SK-N-SH treated with all-trans-retinoic acid at 6 μM for 48 hours (cell line): ENCODE data around the gene ACOXL.

ENCODE experiments used
- TCF4 ChIP-seq: fragments of 250-450 bp; sonication (Bioruptor Pico); IDR thresholded peaks from 2 replicates; pipeline ENCODE4 v1.8.0; 2021; ENCODE audit warnings: mild to moderate bottlenecking, moderate library complexity, borderline replicate concordance
- ZFP30 ChIP-seq: fragments of 450-650 bp; formaldehyde crosslinking; IDR thresholded peaks from 2 replicates; pipeline ENCODE4 v1.5.0; 2022; ENCODE audit warnings: mild to moderate bottlenecking, moderate library complexity
- ZNF8 ChIP-seq: fragments of 450-650 bp; formaldehyde crosslinking; IDR thresholded peaks from 2 replicates; pipeline ENCODE4 v1.5.0; 2020; ENCODE audit warnings: mild to moderate bottlenecking, moderate library complexity

DNA sequence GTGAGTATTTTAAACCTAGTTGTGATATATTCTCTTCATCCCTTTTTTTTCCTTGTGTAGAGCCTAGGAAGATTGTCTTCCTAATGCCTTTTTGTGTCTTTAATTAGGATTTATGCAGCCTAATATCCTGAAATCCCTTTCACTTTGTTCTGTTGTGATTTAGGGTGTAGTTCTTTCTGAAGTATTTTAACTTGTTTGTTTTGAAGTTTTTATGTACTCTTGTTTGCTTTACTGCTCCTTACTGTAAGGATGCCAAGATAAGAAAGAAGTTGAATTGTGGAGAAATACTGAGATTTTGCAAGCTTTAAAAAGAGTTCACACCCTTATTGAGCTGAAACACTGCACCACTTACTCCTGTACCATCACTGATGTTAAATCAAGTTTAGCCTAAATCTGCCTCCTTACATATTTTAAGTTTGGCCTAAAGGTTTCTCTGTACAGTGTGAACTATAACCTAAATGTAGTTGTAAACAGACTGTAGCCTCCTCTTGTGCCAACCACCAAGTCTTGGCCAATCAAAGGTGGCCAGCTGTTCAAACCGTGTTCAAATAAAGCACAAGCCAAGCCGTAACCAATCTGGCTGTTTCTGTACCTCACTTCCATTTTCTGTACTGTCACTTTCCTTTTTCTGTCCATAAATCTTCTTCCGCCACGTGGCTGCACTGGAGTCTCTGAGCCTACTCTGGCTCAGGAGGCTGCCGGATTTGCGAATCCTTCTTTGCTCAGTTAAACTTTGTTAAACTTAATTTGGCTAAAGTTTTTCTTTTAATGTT, 17.7 kb upstream of the ACOXL start:
- TF ChIP-seq ZFP30 (CRISPR knock-in tag) (no peak), TCF4 (CRISPR knock-in tag) (no peak), ZNF8 (CRISPR knock-in tag) (no peak)
